SKM-1 treated with dmso at 0.1 percent for 144 hours (cell line): ENCODE data around the gene PRRG1.
"Not testable (repeated sequence)": the region's sequence is repeated elsewhere in the genome, so short reads cannot be mapped to it uniquely, and the experiment has no call there.

ENCODE experiments used
- DNase-seq: peaks from one replicate; lab custom pipeline; 2025; ENCODE audit not compliant: unreplicated experiment; lab: John Stamatoyannopoulos, UW

PRRG1 gene

GRCh38 chrX:37349221-37350033 lies at the start of gene PRRG1:
PRRG1 (plus strand) TSS chrX:37349364; CDS start chrX:37406250, 56,886 bp downstream.
- DNase-seq: peak; percentile 46

GRCh38 chrX:37302569-37302968 lies 46.6 kb upstream of the PRRG1 start:
- no peak for DNase-seq

- not testable (repeated sequence) for DNase-seq
Measured at GRCh38 chrX:37305238-37305637, 43.9 kb upstream of the PRRG1 start.

- DNase-seq: no peak
Measured at GRCh38 chrX:37314531-37314930, 34.6 kb upstream of the PRRG1 start.

- no peak for DNase-seq
Measured at GRCh38 chrX:37315511-37316248, 33.5 kb upstream of the PRRG1 start.

GRCh38 chrX:37320541-37321203 lies 28.5 kb upstream of the PRRG1 start:
- DNase-seq: peak; percentile 64

- DNase-seq: no peak
Measured at GRCh38 chrX:37330642-37331041, 18.5 kb upstream of the PRRG1 start.

GRCh38 chrX:37331546-37331945 lies 17.6 kb upstream of the PRRG1 start:
- no peak for DNase-seq

- no peak for DNase-seq
Measured at GRCh38 chrX:37332055-37332454, 17.1 kb upstream of the PRRG1 start.

- DNase-seq: no peak
Measured at GRCh38 chrX:37332987-37333658, 16.0 kb upstream of the PRRG1 start.

- DNase-seq: peak; percentile 24
Measured at GRCh38 chrX:37347420-37347819, 1.7 kb upstream of the PRRG1 start.

GRCh38 chrX:37348231-37348970 lies 763 bp upstream of the PRRG1 start:
- no peak for DNase-seq

GRCh38 chrX:37348971-37349220 lies 268 bp upstream of the PRRG1 start:
- DNase-seq: no peak

GRCh38 chrX:37350034-37350365 lies 836 bp downstream of the PRRG1 start:
- no peak for DNase-seq

GRCh38 chrX:37353646-37354045 lies 4.5 kb downstream of the PRRG1 start:
- DNase-seq: no peak

- DNase-seq: no peak
Measured at GRCh38 chrX:37357436-37357835, 8.3 kb downstream of the PRRG1 start.

GRCh38 chrX:37361596-37361995 lies 12.4 kb downstream of the PRRG1 start:
- DNase-seq: no peak

GRCh38 chrX:37364666-37365065 lies 15.5 kb downstream of the PRRG1 start:
- DNase-seq: no peak

GRCh38 chrX:37367946-37368345 lies 18.8 kb downstream of the PRRG1 start:
- DNase-seq: no peak

- no peak for DNase-seq
Measured at GRCh38 chrX:37370499-37371141, 21.5 kb downstream of the PRRG1 start.
